Activated naive CD4-positive, alpha-beta T cell treated with Interleukin-2 at 50 U/mL for 16 hours (primary cell): ENCODE results near the gene ALPK3.

Experiments
- DNase-seq: peaks from one replicate; pipeline ENCODE4 v3.0.0-alpha.2; 2020

ALPK3 gene

DNA sequence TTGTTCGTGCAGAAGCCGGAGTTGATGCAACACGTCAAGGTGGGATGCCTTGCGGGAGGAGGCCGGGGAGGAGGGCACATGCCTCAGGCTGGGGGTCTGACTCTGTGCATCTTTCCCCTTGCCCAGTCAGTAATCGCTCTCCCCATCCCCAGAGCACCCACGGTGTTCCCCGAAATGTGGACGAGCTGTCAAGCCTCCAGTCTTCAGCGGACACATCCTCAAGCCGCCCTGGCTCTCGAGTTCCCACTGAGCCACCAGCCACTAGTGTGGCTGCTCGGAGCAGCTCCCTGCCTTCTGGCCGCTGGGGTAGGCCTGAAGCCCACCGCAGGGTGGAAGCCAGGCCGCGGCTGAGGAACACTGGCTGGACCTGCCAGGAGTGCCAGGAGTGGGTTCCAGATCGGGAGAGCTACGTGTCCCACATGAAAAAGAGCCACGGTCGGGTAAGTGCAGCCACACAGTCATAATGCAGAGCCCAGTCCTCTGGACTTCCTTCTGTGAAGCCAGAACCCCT lies 18.7 kb upstream of the ALPK3 start:
- no peak for DNase-seq

GRCh38 chr15:84799511-84800187 lies 17.5 kb upstream of the ALPK3 start:
- DNase-seq = no peak

GRCh38 chr15:84800365-84800806 lies 16.8 kb upstream of the ALPK3 start:
- DNase-seq = no peak

DNA sequence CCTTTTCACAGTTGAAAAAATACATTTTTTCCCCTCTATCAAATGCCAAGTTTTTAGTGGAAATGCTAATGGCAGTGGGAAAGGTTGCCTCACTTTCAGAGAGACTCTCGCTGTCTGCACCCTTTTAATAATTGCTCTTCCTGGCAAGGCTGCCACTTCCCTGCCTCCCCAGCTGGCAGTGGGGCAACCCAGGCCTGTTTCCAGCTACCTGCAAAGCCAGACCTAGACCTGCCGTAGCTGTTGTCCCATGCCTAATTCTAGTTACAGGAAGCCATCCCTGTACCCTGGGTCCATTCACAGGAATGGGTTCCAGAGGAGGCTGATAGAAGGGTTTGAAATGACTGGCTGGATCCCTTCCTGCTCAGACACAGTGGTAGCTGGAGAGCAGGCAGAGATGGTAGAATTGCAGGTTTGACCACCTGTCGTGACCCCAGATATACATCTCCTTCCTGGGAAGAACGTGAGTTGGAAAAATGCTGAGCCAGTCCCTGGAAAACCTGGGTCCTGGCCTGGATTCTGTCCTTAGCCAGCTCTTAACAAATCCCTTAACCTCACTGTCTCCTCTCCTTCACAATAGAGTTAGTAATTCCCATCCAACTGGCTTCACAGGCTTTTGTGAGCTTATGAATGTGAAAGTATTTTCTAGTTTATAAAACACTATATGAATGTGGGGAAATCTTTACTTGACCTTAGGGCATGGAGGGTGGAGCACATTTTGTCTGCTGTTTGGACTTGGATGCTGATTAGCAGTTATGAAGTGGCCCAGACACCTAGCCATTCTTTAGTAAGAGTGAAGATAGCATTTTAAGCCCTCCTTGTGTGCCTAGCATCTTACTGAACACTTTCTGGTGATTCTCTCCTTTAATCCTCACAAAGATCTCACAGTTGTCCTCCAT lies 12.9 kb upstream of the ALPK3 start:
- DNase-seq = no peak

DNA sequence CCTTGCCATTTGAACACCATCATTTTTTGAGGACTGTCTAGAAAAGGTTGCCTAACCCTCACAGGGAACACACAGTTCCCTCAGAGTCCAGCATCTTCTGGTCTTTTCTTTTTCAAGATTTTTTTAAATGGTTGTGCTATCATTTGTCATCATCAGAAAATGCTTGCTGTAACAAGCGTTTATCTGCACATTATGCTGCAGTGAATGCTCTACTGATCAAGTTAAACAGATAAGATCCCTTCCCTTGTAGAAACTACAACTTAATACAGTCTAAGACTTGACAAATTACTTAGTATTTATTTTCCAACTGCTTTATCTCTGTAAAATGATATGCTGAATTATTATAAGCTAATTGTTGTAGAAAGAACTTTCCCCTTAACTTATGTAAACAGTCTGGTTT lies 11.9 kb upstream of the ALPK3 start:
- no peak for DNase-seq

- no peak for DNase-seq
Measured at GRCh38 chr15:84807228-84807627, 9.9 kb upstream of the ALPK3 start.

GRCh38 chr15:84810073-84810840 lies 6.9 kb upstream of the ALPK3 start:
- no peak for DNase-seq

DNA sequence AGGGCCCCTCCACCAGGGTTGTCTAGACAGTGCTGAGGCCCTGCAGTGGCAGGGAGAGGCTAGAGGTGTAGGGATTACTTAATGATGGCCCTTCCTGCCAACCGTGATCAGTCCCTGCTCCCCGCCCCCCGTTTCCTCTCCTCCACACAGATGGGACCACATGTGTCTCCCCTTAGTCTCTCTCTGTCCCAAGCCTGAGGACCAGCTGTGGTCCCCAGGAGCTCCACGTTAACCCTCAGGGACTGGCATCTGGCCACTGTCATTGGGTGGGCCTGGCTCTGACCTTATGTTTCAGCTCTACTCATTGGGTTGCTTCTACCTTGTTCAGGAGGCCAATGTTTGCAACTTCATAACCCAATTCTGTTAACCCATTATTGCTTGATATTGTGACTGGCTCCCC lies 6.0 kb upstream of the ALPK3 start:
- DNase-seq = no peak

GRCh38 chr15:84811828-84812227 lies 5.3 kb upstream of the ALPK3 start:
- DNase-seq = no peak

- DNase-seq = no peak
Measured at GRCh38 chr15:84812842-84813241, 4.3 kb upstream of the ALPK3 start.

GRCh38 chr15:84813435-84813834 lies 3.7 kb upstream of the ALPK3 start:
- DNase-seq = no peak

DNA sequence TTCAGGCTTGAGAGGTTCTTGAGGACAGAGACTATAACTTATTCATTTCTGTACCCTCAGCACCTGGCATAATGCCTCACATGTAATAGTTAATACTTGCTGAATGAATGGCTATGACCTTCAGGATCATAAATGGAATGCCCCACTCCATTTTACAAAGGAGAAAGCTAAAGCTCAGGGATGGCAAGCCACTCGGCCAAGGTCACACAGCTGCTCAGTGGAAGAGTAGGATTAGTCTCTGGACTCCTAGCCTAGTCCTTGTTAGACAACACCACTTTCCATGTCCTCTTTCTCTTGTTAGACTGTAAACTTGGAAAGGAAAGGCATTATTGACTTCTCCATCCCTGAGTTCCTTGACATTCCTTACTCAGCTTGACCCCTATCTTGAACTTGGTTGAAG lies 3.2 kb upstream of the ALPK3 start:
- no peak for DNase-seq

DNA sequence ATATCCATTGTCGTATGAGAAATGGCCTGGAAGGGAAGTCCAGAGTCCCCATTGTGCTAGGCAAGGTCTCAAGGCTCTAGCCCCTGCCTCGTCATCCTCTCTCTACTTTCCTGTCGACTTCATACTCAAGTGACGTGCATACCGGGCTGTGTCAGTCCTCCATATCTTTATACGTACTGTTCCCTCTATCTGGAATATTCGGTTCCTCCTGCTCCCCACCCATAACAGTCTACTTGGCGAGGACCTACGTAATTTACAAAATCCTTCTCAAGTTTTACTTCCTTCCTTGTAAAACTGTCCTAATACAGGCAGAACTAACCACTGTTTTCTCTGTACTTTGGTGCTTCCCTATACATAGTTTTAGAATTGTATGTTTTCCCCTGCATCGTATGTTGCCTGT lies 2.2 kb upstream of the ALPK3 start:
- DNase-seq = no peak

DNA sequence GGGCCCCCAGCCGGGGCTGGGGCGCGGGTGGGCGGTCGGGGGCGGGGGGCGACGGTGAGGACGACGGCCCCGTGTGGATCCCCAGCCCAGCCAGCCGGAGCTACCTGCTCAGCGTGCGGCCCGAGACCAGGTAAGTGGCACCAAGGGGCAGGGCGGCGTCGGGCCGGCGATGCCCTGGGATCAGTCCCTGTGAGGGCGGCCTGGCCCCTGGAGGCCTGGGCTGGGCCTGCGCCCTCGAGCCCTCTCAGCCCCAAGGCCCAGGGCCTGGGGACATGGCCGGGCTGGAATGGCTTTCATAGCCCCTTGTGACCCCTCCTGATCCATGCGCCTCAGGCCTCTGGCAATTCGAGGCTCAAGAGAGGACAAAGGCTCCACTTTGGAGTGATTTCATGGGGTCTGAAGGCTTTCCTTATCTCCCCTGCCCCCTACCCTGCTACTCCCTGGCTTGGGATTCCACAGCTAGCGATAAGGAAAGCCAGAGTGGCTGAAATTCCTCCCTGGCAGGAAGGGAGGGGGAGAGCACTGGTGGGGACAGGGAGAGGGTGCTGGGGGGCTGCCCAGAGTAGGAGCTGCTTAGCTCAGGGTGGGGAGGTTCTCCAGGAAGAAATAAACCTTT lies 418 bp downstream of the ALPK3 start:
- DNase-seq = no peak

- no peak for DNase-seq
Measured at GRCh38 chr15:84818261-84819131, 1.3 kb downstream of the ALPK3 start.

GRCh38 chr15:84819291-84819768 lies 2.2 kb downstream of the ALPK3 start:
- no peak for DNase-seq

DNA sequence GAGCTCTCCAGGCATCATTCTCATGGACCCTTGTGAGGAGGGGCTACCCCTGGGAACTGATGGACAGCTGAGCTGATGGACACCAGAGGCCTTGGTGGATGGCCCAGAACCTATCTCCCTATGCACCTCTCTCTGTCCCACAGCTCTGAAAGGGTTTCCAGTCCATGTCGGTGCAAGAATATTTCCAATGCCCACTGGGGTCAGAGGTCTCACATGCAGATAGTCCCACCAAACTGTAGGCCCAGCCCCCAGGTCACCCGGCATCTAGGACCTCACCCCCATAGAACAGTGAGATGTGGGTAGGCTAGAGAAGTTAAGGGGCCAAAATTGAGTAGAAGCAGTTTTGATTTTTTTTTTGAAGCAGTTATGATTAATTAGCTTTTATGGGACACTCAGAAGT lies 2.6 kb downstream of the ALPK3 start:
- no peak for DNase-seq

GRCh38 chr15:84821501-84822021 lies 4.4 kb downstream of the ALPK3 start:
- no peak for DNase-seq

GRCh38 chr15:84822653-84823281 lies 5.6 kb downstream of the ALPK3 start:
- DNase-seq = no peak

- DNase-seq = no peak
Measured at GRCh38 chr15:84823282-84823878, 6.2 kb downstream of the ALPK3 start.
